GM18517 (cell line): ENCODE data around the gene POLH.
"Not testable (repeated sequence)": the region's sequence is repeated elsewhere in the genome, so short reads cannot be mapped to it uniquely, and the experiment has no call there.

Experiments used
- ATAC-seq: cut with Tn5 transposase; IDR thresholded peaks from one replicate; pipeline ENCODE4 v1.9.1; 2021; ENCODE audit warnings: mild to moderate bottlenecking, moderate library complexity; ENCODE audit not compliant: unreplicated experiment

The POLH gene

DNA sequence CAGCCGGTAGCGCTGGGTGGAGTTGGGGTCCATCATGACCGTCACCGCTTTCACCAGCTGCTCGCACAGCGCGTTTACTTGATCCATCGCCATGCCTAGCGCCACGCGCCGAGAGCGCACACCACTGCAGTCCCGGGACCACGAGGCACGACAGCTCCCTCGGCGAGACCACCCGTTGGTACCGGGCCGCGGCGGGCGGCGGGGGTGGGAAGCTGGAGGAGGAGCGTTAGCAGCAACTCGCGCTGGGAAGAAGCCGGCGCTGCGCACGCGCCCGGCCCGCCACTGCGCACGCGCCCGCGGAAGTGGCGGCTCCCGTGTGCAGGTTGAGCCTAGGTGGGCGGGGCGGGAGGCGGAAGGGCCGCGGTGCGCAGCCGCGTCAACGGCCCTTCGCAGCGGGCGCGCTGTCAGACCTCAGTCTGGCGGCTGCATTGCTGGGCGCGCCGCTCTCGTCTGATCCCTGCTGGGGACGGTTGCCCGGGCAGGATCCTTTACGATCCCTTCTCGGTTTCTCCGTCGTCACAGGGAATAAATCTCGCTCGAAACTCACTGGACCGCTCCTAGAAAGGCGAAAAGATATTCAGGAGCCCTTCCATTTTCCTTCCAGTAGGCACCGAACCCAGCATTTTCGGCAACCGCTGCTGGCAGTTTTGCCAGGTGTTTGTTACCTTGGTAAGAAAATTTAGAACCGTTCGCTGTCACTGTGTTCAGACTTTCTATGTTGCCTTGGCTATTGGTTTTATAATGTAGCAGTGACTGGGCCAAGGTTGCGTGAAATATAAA, at the start of gene POLH, which contains the start of gene XPO5:
Gene POLH (plus strand): TSS at position 414 of the 780 bp plus-strand sequence. CDS start 6,135 bp downstream, outside the sequence.
Gene XPO5 (minus strand): TSS at position 267 of the 780 bp plus-strand sequence. CDS start 174 bp downstream, at position 93.
- peak; percentile 86 for ATAC-seq

GRCh38 chr6:43532201-43532600, 43.8 kb upstream of the POLH start:
- ATAC-seq: no peak

GRCh38 chr6:43538986-43539385, 37.0 kb upstream of the POLH start:
- ATAC-seq: not testable (repeated sequence)

DNA sequence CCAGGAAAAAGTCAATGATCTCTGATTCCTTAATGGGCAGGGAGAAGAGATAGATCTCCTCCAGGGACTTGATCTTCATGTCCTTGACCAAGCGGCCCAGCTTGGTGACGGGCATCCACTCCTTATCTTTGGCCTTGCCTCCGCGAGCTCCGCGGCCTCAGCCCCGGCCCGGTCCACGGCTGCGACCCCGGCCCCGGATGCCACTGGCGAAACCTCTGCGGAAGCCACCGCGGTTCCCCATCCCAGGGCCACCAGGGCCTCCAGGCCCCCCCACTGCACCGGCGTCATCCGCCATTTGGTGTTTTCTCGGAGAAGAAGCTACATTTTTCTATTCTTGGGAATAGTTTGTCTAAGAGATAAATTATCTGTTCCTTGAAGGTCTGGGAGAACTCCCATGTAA, 36.6 kb upstream of the POLH start:
- not testable (repeated sequence) for ATAC-seq

- ATAC-seq: no peak
Observed at GRCh38 chr6:43540507-43540906, 35.5 kb upstream of the POLH start.

- peak; percentile 72 for ATAC-seq
Observed at GRCh38 chr6:43541774-43542471, 34.1 kb upstream of the POLH start.

- no peak for ATAC-seq
Observed at GRCh38 chr6:43544461-43544860, 31.5 kb upstream of the POLH start.

DNA sequence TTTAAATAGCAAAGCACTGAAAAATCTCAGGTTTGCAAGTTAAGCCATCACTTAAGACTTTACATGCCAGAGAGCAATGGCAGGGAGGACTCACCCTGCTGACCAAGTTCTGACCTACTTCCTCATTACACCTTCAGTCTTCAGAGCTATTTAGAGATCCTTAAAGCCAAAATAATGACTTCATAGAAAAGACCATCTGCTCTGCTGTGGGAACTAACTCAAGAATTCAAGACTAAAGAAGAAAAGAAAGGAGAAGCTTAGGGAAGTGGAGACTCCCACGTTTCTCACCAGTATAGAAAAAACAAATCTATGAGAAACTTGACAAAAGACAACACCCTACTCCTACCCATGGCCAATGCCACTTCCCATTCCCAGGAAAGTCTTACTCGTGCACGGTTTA, 28.8 kb upstream of the POLH start:
- no peak for ATAC-seq

- ATAC-seq: not testable (repeated sequence)
Observed at GRCh38 chr6:43557620-43558019, 18.4 kb upstream of the POLH start.

DNA sequence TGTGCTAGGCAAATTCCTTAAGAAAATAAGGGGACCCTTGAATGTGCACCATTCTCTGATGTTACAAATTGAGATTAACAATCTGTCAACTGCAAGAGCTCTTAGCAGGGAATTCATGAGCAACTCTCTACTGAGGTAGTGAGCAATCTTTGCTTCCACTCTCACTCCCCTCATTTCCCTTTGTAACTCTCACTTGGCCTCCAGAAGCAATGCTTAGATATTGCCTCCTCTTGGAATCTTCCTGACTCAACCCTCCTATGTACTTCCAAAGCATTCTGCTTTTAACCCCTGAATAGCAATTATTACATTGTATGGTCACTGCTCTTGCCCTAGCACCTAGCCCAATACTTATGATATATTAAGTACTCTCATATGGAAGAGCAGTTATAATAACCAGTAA, 16.7 kb upstream of the POLH start:
- ATAC-seq: no peak

GRCh38 chr6:43570876-43571441, 5.0 kb upstream of the POLH start:
- no peak for ATAC-seq

DNA sequence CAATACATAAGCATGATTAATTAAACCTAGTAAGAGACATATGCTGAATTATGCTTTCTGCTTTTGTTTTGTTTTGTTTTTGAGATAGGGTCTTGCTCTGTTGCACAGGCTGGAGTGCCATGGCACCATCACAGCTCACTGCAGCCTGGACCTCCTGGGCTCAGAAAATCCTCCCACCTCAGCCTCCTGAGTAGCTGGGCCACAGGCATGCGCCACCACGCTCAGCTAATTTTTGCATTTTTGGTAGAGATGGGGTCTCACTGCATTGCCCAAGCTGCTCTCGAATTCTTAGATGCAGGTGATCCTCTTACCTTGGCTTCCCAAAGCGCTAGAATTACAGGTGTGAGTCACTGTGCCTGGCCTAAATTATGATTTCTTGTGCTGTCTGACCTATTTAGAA, 4.0 kb upstream of the POLH start:
- no peak for ATAC-seq

GRCh38 chr6:43575105-43575771, 747 bp upstream of the POLH start:
- no peak for ATAC-seq

DNA sequence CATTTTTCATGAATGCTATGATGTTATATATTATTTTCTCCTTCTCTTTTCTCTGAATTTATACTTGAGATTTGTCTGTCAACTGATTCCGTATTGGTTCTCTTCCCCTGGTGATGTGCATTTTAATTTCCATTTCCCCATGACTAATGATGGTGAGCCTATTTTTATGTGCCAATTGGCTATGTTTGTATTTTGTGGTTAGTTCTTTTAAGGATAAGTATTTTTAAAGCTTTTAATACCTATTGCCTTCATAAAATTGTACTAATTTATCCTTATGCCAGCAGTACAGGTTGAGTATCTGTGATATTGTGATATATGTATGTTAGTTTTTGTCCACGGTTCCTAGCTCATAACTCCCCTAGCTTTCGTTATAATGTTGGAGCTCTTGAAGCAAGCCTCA, 2.8 kb downstream of the POLH start:
- ATAC-seq: no peak

GRCh38 chr6:43579171-43579570, 3.2 kb downstream of the POLH start:
- no peak for ATAC-seq

DNA sequence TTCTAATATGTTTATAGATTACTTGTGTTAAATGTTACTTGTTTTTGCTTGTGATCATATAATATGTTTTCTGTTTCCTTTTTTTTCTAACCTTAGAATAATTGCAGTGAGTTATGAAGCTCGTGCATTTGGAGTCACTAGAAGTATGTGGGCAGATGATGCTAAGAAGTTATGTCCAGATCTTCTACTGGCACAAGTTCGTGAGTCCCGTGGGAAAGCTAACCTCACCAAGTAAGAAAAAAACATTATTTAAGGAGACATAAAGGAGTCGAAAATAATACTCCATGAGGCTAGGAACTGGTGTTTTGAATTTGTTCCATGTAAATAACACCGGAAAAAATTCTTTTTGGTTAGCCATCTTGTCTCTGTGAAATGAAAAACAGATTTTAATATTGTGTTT, 6.9 kb downstream of the POLH start:
- ATAC-seq: no peak

DNA sequence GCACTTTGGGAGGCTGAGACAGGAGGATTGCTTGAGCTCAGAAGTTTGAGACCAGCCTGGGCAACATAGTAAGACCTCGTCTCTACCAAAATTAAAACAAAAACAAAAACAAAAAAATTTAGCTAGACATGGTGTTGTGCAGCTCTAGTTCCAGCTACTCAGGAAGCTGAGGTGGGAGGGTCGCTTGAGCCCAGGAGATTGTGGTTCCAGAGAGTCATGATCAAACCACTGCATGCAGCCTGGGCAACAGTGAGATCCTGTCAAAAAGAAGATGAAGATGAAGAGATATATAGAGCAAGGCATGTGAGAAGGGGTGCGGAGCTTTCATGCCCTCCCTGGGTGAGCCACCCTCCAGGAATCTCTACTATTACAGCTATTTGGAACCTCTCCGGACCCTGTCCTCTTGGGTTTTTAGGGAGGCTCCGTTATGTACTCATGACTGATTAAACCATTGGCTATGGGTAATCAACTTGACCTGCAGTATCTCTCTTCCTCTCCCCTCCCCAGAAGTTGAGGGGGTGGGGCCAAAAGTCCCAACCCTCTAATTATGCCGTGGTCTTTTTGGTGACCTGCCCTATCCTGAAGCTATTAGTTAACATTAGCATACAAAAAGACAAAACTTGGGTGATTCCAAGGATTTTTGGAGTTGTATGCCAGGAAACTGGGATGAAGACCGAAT, 9.0 kb downstream of the POLH start:
- ATAC-seq: no peak

GRCh38 chr6:43588194-43588593, 12.2 kb downstream of the POLH start:
- ATAC-seq: no peak

- not testable (repeated sequence) for ATAC-seq
Observed at GRCh38 chr6:43589564-43589963, 13.6 kb downstream of the POLH start.

- no peak for ATAC-seq
Observed at GRCh38 chr6:43593938-43594337, 18.0 kb downstream of the POLH start.

DNA sequence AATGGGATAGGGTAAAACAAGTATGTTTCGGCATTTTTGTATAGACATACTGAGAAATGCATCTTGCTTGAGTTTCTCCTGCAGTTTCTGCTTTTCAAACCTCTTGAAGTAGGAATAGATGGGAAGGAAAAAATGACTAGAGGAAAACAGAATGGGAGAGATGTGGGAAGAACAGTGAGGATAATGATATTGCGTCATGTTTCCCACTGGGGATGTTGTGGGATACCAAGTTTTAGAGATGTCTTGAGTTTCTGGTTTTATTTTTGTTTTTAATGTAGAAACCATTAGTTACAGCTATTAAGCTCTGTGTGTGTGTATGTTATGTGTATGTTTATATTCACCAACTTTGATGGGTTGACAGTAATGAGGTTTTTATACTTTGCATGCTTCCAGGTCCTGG, 24.6 kb downstream of the POLH start:
- no peak for ATAC-seq
